UCSD-AML1 (cell line): ENCODE data around the gene SUPV3L1.

ENCODE experiments used
- DNase-seq: peaks from one replicate; lab custom pipeline; 2025; ENCODE audit not compliant: unreplicated experiment; lab: John Stamatoyannopoulos, UW

Gene SUPV3L1

GRCh38 chr10:69254877-69255276 lies 74.8 kb downstream of the SUPV3L1 start:
- no peak for DNase-seq
